HEK293 (cell line): ENCODE measurements around the gene SH3BP1.

Experiments used
- CTCF ChIA-PET: fragments of 350-600 bp; formaldehyde crosslinking; extraction: SDS; loops from one replicate; lab custom pipeline; 2021; ENCODE audit warnings: antibody characterized with exemption; lab: Yijun Ruan, JAX
- POLR2A ChIA-PET: fragments of 300-600 bp; formaldehyde crosslinking; extraction: SDS; loops from one replicate; lab custom pipeline; 2020; ENCODE audit warnings: antibody characterized with exemption, inconsistent platforms; lab: Yijun Ruan, JAX
- H3K27ac ChIP-seq: fragments of 200-500 bp; sonication (Bioruptor generic); 2 replicates; pipeline ENCODE4 v1.5.1; 2014; ENCODE audit warnings: low read depth, low read length, control low read depth, inconsistent platforms; ENCODE audit errors: extremely low read depth
- H3K36me3 ChIP-seq, 2 experiments: fragments of 200-500 bp in 1 of 2; sonication (Bioruptor generic) in 1 of 2; 1 replicate in 1 of 2; 2 replicates in 1 of 2; pipeline ENCODE4 v1.5.1; 2014 to 2017; ENCODE audit warnings: inconsistent platforms in 2 of 2, low read length in 2 of 2; ENCODE audit not compliant: control insufficient read depth in 2 of 2, insufficient read depth in 1 of 2
- H3K4me1 ChIP-seq: fragments of 200-500 bp; sonication (Bioruptor generic); 2 replicates; pipeline ENCODE4 v1.5.1; 2014; ENCODE audit warnings: mild to moderate bottlenecking, low read length, inconsistent platforms; ENCODE audit not compliant: control insufficient read depth, insufficient read depth
- H3K4me3 ChIP-seq: 2 replicates; pipeline ENCODE4 v1.5.1; 2011; ENCODE audit warnings: low read depth, mild to moderate bottlenecking, control low read depth, low read length, moderate library complexity
- H3K9me3 ChIP-seq: fragments of 200-500 bp; sonication (Bioruptor generic); 2 replicates; pipeline ENCODE4 v1.5.1; 2014; ENCODE audit warnings: low read depth, low read length, inconsistent platforms; ENCODE audit not compliant: control insufficient read depth, insufficient read depth
- BCL11B ChIP-seq: fragments of 450-650 bp; formaldehyde crosslinking; IDR thresholded peaks from 2 replicates; pipeline ENCODE4 v1.5.1; 2016; ENCODE audit warnings: low read depth, missing biosample characterization, missing genetic modification characterization
- GLIS1 ChIP-seq: fragments of 450-650 bp; formaldehyde crosslinking; IDR thresholded peaks from 2 replicates; pipeline ENCODE4 v1.5.1; 2016; ENCODE audit warnings: missing biosample characterization, missing genetic modification characterization
- KLF1 ChIP-seq: fragments of 450-650 bp; formaldehyde crosslinking; IDR thresholded peaks from 2 replicates; pipeline ENCODE4 v1.5.1; 2016; ENCODE audit warnings: missing biosample characterization, missing genetic modification characterization
- KLF16 ChIP-seq: fragments of 450-650 bp; formaldehyde crosslinking; IDR thresholded peaks from 2 replicates; pipeline ENCODE4 v1.5.1; 2017; ENCODE audit warnings: missing biosample characterization, missing genetic modification characterization
- MYNN ChIP-seq: fragments of 450-650 bp; formaldehyde crosslinking; IDR thresholded peaks from 2 replicates; pipeline ENCODE4 v1.5.1; 2016; ENCODE audit warnings: missing biosample characterization, missing genetic modification characterization, borderline replicate concordance
- ZBTB20 ChIP-seq: fragments of 450-650 bp; formaldehyde crosslinking; IDR thresholded peaks from 2 replicates; pipeline ENCODE4 v1.5.1; 2016; ENCODE audit warnings: missing biosample characterization, missing genetic modification characterization
- ZNF211 ChIP-seq: fragments of 450-650 bp; formaldehyde crosslinking; IDR thresholded peaks from 2 replicates; pipeline ENCODE4 v1.5.1; 2016; ENCODE audit warnings: low read depth, missing biosample characterization, missing genetic modification characterization
- ZNF341 ChIP-seq: fragments of 450-650 bp; formaldehyde crosslinking; IDR thresholded peaks from 2 replicates; pipeline ENCODE4; 2016; ENCODE audit warnings: low read depth, missing biosample characterization, missing genetic modification characterization
- ZNF423 ChIP-seq: fragments of 450-650 bp; formaldehyde crosslinking; IDR thresholded peaks from 2 replicates; pipeline ENCODE4 v1.5.1; 2016; ENCODE audit warnings: missing biosample characterization, missing genetic modification characterization
- ZNF433 ChIP-seq: fragments of 450-650 bp; formaldehyde crosslinking; IDR thresholded peaks from 2 replicates; pipeline ENCODE4 v1.5.1; 2016; ENCODE audit warnings: missing biosample characterization, missing genetic modification characterization, low read depth
- ZNF473 ChIP-seq: fragments of 450-650 bp; formaldehyde crosslinking; IDR thresholded peaks from 2 replicates; pipeline ENCODE4 v1.5.1; 2017; ENCODE audit warnings: missing biosample characterization, missing genetic modification characterization
- ZNF596 ChIP-seq: fragments of 450-650 bp; IDR thresholded peaks from 2 replicates; pipeline ENCODE4 v1.5.0; 2018; ENCODE audit warnings: missing biosample characterization, mild to moderate bottlenecking, missing genetic modification characterization, moderate library complexity
- ZNF623 ChIP-seq: fragments of 450-650 bp; formaldehyde crosslinking; IDR thresholded peaks from 2 replicates; pipeline ENCODE4 v1.5.1; 2016; ENCODE audit warnings: missing biosample characterization, missing genetic modification characterization
- ZNF792 ChIP-seq: fragments of 450-650 bp; formaldehyde crosslinking; IDR thresholded peaks from 2 replicates; pipeline ENCODE4 v1.5.1; 2016; ENCODE audit warnings: missing biosample characterization, missing genetic modification characterization
- ZXDB ChIP-seq: fragments of 450-650 bp; formaldehyde crosslinking; IDR thresholded peaks from 2 replicates; pipeline ENCODE4 v1.5.1; 2016; ENCODE audit warnings: missing biosample characterization, missing genetic modification characterization
- TF ChIP-seq, protein P1 (sequence below): fragments of 450-650 bp; formaldehyde crosslinking; IDR thresholded peaks from 2 replicates; pipeline ENCODE4 v1.5.1; 2016; ENCODE audit warnings: missing biosample characterization, missing genetic modification characterization
- TF ChIP-seq, protein P2 (sequence below): fragments of 450-650 bp; formaldehyde crosslinking; IDR thresholded peaks from 2 replicates; pipeline ENCODE4 v1.5.1; 2017; ENCODE audit warnings: missing biosample characterization, missing genetic modification characterization
- TF ChIP-seq, protein P3 (sequence below): fragments of 450-650 bp; formaldehyde crosslinking; IDR thresholded peaks from 2 replicates; pipeline ENCODE4 v1.5.1; 2016; ENCODE audit warnings: missing biosample characterization, missing genetic modification characterization
- TF ChIP-seq, protein P4 (sequence below): fragments of 450-650 bp; formaldehyde crosslinking; IDR thresholded peaks from 2 replicates; pipeline ENCODE4 v1.5.1; 2016; ENCODE audit warnings: missing biosample characterization, missing genetic modification characterization
- TF ChIP-seq, protein P5 (sequence below): fragments of 450-650 bp; IDR thresholded peaks from 2 replicates; pipeline ENCODE4 v1.5.1; 2018; ENCODE audit warnings: missing biosample characterization, missing genetic modification characterization

Gene SH3BP1

DNA sequence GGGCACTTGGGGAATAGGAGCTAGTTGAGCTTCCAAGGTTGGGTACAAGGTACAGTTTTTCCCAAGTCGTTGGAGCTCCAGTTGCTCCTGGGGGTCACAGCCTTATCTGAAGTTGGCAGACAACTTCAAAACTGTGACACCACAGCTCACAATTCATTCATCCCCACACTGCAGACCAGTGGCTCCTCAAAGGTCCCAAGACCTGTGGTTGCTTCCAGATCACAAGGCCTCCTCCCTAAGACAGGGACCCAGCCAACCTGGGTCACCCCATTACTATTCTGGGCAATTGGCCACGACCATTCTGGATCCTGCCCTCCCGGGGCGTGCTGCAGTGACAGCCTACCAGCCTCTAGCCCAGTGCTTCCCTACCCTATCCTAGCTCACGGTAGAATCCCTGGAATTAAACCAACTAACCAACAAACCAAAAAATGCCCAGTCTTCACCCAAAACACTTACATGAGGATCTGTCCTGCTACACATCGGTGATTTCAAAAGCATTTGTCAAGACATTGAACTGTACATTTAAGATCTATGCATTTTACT is 18.2 kb downstream of the SH3BP1 start:
- no peaks in the 10 kb centered on the region for H3K9me3 ChIP-seq
- peak overlapping the region; percentile 37 for H3K27ac ChIP-seq
- peak overlapping the region; percentile 57 for H3K4me3 ChIP-seq
- peaks cover 12% of the 10 kb centered on the region for H3K4me1 ChIP-seq
- peaks cover 0 to 23% of the 10 kb centered on the region in 2 experiments; a peak in 2 of 3 replicates for H3K36me3 ChIP-seq
- CTCF ChIA-PET, result interaction anchor here (0.6 to 7.0 kb wide), 12 partner anchors 9 to 134 kb away, joined by 3 to 138 read pairs (median 6); partner anchors contain the start of gene GGA1
- no peak for TF ChIP-seq ZNF211 (tag by site-specific recombination)
- no peak for TF ChIP-seq KLF16 (tag by site-specific recombination)
- TF ChIP-seq ZNF473 (tag by site-specific recombination), result no peak
- no peak for TF ChIP-seq ZNF596 (tag by site-specific recombination)
- TF ChIP-seq, protein P1, sequence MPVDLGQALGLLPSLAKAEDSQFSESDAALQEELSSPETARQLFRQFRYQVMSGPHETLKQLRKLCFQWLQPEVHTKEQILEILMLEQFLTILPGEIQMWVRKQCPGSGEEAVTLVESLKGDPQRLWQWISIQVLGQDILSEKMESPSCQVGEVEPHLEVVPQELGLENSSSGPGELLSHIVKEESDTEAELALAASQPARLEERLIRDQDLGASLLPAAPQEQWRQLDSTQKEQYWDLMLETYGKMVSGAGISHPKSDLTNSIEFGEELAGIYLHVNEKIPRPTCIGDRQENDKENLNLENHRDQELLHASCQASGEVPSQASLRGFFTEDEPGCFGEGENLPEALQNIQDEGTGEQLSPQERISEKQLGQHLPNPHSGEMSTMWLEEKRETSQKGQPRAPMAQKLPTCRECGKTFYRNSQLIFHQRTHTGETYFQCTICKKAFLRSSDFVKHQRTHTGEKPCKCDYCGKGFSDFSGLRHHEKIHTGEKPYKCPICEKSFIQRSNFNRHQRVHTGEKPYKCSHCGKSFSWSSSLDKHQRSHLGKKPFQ (tag by site-specific recombination), result no peak
- TF ChIP-seq ZNF623, result no peak
- TF ChIP-seq ZBTB20 (tag by site-specific recombination), result 0 out of 2 replicates have a peak, but pooled peaks have one; percentile 13
- TF ChIP-seq, protein P2, sequence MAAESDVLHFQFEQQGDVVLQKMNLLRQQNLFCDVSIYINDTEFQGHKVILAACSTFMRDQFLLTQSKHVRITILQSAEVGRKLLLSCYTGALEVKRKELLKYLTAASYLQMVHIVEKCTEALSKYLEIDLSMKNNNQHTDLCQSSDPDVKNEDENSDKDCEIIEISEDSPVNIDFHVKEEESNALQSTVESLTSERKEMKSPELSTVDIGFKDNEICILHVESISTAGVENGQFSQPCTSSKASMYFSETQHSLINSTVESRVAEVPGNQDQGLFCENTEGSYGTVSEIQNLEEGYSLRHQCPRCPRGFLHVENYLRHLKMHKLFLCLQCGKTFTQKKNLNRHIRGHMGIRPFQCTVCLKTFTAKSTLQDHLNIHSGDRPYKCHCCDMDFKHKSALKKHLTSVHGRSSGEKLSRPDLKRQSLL, result no peak
- TF ChIP-seq ZNF423 (tag by site-specific recombination), result no peak
- TF ChIP-seq ZNF433 (tag by site-specific recombination), result no peak
- TF ChIP-seq ZNF792 (tag by site-specific recombination), result no peak
- TF ChIP-seq KLF1, result no peak
- TF ChIP-seq ZNF341 (tag by site-specific recombination), result peak; percentile 73
- no peak for TF ChIP-seq BCL11B
- TF ChIP-seq, protein P3, sequence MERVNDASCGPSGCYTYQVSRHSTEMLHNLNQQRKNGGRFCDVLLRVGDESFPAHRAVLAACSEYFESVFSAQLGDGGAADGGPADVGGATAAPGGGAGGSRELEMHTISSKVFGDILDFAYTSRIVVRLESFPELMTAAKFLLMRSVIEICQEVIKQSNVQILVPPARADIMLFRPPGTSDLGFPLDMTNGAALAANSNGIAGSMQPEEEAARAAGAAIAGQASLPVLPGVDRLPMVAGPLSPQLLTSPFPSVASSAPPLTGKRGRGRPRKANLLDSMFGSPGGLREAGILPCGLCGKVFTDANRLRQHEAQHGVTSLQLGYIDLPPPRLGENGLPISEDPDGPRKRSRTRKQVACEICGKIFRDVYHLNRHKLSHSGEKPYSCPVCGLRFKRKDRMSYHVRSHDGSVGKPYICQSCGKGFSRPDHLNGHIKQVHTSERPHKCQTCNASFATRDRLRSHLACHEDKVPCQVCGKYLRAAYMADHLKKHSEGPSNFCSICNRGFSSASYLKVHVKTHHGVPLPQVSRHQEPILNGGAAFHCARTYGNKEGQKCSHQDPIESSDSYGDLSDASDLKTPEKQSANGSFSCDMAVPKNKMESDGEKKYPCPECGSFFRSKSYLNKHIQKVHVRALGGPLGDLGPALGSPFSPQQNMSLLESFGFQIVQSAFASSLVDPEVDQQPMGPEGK (tag by site-specific recombination), result no peak
- no peak for TF ChIP-seq ZXDB (tag by site-specific recombination)
- no peak for TF ChIP-seq MYNN
- TF ChIP-seq, protein P4, sequence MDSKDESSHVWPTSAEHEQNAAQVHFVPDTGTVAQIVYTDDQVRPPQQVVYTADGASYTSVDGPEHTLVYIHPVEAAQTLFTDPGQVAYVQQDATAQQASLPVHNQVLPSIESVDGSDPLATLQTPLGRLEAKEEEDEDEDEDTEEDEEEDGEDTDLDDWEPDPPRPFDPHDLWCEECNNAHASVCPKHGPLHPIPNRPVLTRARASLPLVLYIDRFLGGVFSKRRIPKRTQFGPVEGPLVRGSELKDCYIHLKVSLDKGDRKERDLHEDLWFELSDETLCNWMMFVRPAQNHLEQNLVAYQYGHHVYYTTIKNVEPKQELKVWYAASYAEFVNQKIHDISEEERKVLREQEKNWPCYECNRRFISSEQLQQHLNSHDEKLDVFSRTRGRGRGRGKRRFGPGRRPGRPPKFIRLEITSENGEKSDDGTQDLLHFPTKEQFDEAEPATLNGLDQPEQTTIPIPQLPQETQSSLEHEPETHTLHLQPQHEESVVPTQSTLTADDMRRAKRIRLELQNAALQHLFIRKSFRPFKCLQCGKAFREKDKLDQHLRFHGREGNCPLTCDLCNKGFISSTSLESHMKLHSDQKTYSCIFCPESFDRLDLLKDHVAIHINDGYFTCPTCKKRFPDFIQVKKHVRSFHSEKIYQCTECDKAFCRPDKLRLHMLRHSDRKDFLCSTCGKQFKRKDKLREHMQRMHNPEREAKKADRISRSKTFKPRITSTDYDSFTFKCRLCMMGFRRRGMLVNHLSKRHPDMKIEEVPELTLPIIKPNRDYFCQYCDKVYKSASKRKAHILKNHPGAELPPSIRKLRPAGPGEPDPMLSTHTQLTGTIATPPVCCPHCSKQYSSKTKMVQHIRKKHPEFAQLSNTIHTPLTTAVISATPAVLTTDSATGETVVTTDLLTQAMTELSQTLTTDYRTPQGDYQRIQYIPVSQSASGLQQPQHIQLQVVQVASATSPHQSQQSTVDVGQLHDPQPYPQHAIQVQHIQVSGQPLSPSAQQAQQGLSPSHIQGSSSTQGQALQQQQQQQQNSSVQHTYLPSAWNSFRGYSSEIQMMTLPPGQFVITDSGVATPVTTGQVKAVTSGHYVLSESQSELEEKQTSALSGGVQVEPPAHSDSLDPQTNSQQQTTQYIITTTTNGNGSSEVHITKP (tag by site-specific recombination), result peak; percentile 82
- TF ChIP-seq, protein P5, sequence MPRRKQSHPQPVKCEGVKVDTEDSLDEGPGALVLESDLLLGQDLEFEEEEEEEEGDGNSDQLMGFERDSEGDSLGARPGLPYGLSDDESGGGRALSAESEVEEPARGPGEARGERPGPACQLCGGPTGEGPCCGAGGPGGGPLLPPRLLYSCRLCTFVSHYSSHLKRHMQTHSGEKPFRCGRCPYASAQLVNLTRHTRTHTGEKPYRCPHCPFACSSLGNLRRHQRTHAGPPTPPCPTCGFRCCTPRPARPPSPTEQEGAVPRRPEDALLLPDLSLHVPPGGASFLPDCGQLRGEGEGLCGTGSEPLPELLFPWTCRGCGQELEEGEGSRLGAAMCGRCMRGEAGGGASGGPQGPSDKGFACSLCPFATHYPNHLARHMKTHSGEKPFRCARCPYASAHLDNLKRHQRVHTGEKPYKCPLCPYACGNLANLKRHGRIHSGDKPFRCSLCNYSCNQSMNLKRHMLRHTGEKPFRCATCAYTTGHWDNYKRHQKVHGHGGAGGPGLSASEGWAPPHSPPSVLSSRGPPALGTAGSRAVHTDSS, result no peak
- TF ChIP-seq GLIS1 (tag by site-specific recombination), result peak; percentile 78
- TF ChIP-seq, all 188 proteins: peak for 4
- POLR2A ChIA-PET, result interaction anchor here (0.6 to 6.5 kb wide), 33 partner anchors 9 to 1710 kb away, joined by 3 to 85 read pairs (median 5); partner anchors contain the start of genes C22orf23, EIF3L, GGA1 and LGALS1
